Measurements from ENCODE around the gene ABCB1. TPM values are rescaled to one million over a fixed set of nuclear protein-coding genes. Genes with fewer than 3 reads are reported as not detected.

ABCB1 gene
- total and polyA plus RNA-seq, 2 experiments from 2014 or later: 0.53 to 0.80 TPM

DNA sequence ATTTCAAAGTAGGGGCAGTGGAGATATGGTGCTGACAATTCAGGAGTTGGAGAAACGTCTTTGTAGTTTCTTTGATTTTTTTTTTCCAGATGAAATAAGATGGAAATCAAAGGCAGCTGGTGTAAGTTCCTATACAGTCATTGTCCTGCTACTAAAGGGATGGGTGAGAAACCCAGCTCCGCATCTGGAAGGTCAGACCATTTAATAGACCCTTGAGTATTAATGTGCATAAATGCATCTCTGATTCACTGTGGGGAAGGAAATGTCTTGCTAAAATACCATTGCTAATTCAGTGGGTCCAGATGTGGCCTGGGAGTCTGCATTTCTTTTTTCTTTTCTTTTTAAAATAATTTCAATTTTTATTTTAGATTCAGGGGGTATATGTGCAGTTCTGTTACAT is 140.7 kb downstream of the ABCB1 start:
- Histone ChIP-seq H3F3A (replicated peaks; ENCODE audit: low read depth) (no peaks in the 10 kb centered on the region), H3K36me3 (ENCODE audit: insufficient read depth) (no peaks in the 10 kb centered on the region), H3K27ac (ENCODE audit: low read depth) (no peak overlapping the region), H2AFZ (no peak overlapping the region), H3K4me1 (ENCODE audit: insufficient read depth) (peaks cover 12% of the 10 kb centered on the region; the same call in 1 of the 2 replicates), H3K9me2 (ENCODE audit: insufficient read depth) (no peaks in the 10 kb centered on the region), H3K4me3 (no peak overlapping the region), H3K4me2 (no peak overlapping the region), H4K20me1 (replicated peaks; ENCODE audit: insufficient read depth) (no peaks in the 10 kb centered on the region), H3K27me3 (ENCODE audit: insufficient read depth) (no peaks in the 10 kb centered on the region), H3K79me2 (replicated peaks; ENCODE audit: insufficient read depth) (no peaks in the 10 kb centered on the region)
- DNase-seq (ENCODE audit: low spot score) (no peak), ATAC-seq (no peak)
- Mint-ChIP-seq H3K4me1 (peaks cover 18% of the 10 kb centered on the region), H3K4me3 (no peak overlapping the region), H3K9me3 (no peaks in the 10 kb centered on the region), H3K27ac (no peak overlapping the region), H3K36me3 (ENCODE audit: low read depth) (no peaks in the 10 kb centered on the region; the same call in 2 of the 3 replicates), H3K27me3 (ENCODE audit: insufficient read depth, low read depth, poor library complexity) (peaks cover 2% of the 10 kb centered on the region)
- TF ChIP-seq ZNF331 (CRISPR knock-in tag; IDR thresholded peaks at IDR 0.05; ENCODE audit: low read depth): no peak

DNA sequence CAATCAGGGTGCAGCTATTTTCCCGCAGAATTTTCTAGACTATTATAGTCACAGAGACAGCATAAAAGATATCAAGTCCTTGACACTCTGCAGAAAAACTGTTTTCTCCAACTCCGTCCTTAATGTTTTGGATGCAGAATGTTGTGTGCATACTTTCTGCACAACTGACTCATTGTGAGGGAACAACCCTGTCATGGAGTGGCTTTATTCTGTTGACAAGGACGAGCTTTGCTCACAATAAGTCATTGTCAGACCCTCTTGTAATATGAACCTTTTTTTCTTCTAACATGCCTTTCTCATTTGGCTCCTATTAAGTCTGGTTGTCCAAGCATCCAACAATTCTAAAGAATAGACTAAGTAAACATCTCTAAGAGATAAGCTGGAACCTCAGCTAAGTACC is 142.5 kb downstream of the ABCB1 start:
- no peak for TF ChIP-seq ZNF114 (CRISPR knock-in tag; IDR thresholded peaks at IDR 0.05)
- TF ChIP-seq, protein P1, sequence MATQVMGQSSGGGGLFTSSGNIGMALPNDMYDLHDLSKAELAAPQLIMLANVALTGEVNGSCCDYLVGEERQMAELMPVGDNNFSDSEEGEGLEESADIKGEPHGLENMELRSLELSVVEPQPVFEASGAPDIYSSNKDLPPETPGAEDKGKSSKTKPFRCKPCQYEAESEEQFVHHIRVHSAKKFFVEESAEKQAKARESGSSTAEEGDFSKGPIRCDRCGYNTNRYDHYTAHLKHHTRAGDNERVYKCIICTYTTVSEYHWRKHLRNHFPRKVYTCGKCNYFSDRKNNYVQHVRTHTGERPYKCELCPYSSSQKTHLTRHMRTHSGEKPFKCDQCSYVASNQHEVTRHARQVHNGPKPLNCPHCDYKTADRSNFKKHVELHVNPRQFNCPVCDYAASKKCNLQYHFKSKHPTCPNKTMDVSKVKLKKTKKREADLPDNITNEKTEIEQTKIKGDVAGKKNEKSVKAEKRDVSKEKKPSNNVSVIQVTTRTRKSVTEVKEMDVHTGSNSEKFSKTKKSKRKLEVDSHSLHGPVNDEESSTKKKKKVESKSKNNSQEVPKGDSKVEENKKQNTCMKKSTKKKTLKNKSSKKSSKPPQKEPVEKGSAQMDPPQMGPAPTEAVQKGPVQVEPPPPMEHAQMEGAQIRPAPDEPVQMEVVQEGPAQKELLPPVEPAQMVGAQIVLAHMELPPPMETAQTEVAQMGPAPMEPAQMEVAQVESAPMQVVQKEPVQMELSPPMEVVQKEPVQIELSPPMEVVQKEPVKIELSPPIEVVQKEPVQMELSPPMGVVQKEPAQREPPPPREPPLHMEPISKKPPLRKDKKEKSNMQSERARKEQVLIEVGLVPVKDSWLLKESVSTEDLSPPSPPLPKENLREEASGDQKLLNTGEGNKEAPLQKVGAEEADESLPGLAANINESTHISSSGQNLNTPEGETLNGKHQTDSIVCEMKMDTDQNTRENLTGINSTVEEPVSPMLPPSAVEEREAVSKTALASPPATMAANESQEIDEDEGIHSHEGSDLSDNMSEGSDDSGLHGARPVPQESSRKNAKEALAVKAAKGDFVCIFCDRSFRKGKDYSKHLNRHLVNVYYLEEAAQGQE (IDR thresholded peaks at IDR 0.05; ENCODE audit: unreplicated experiment): no peak
- DNase-seq (ENCODE audit: low spot score): no peak
- H3K4me2 ChIP-seq: no peak overlapping the region
- no peaks in the 10 kb centered on the region for H3K36me3 Mint-ChIP-seq (ENCODE audit: low read depth)
- H3K4me1 ChIP-seq (ENCODE audit: insufficient read depth): no peaks in the 10 kb centered on the region
- no peaks in the 10 kb centered on the region for H3K9me3 Mint-ChIP-seq
- H4K20me1 ChIP-seq (replicated peaks; ENCODE audit: insufficient read depth): no peaks in the 10 kb centered on the region
- H3K27me3 Mint-ChIP-seq (ENCODE audit: insufficient read depth, low read depth, poor library complexity): no peaks in the 10 kb centered on the region
- no peak overlapping the region for H3K27ac Mint-ChIP-seq
- H3K9me2 ChIP-seq (ENCODE audit: insufficient read depth): no peaks in the 10 kb centered on the region
- ATAC-seq: no peak
- no peaks in the 10 kb centered on the region for H3F3A ChIP-seq (replicated peaks; ENCODE audit: low read depth)
- no peaks in the 10 kb centered on the region for H3K27me3 ChIP-seq (ENCODE audit: insufficient read depth)
- H3K27ac ChIP-seq (ENCODE audit: low read depth): no peak overlapping the region
- H3K4me3 Mint-ChIP-seq: no peak overlapping the region
- no peak overlapping the region for H3K4me3 ChIP-seq
- H3K36me3 ChIP-seq (ENCODE audit: insufficient read depth): no peaks in the 10 kb centered on the region
- no peak overlapping the region for H2AFZ ChIP-seq
- no peaks in the 10 kb centered on the region for H3K79me2 ChIP-seq (replicated peaks; ENCODE audit: insufficient read depth)
- H3K4me1 Mint-ChIP-seq: peaks cover 10% of the 10 kb centered on the region; the same call in 1 of the 3 replicates

DNA sequence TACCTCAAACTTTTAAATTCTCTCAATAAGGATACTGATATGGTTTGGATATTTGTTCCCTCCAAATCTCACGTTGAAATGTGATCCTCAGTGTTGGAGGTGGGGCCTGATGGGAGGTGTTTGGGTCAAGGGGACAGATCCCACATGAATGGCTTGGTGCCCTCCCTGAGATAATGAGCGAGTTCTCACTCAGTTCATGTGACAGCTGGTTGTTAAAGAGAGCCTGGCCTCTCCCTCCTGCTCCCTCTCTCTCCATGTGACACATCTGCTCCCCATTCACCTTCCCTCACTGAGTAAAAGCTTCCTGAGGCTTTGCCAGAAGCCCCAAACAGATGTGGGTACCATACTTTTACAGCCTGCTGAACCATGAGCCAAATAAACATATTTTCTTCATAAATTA is 144.4 kb downstream of the ABCB1 start:
- Mint-ChIP-seq H3K36me3 (ENCODE audit: low read depth) (no peaks in the 10 kb centered on the region), H3K4me3 (no peak overlapping the region), H3K9me3 (no peaks in the 10 kb centered on the region), H3K4me1 (peaks cover 10% of the 10 kb centered on the region; the same call in 1 of the 3 replicates), H3K27me3 (ENCODE audit: insufficient read depth, low read depth, poor library complexity) (no peaks in the 10 kb centered on the region), H3K27ac (no peak overlapping the region)
- H3K4me1 ChIP-seq (ENCODE audit: insufficient read depth): no peaks in the 10 kb centered on the region
- H3K4me2 ChIP-seq: no peak overlapping the region
- ATAC-seq (no peak), DNase-seq (ENCODE audit: low spot score) (no peak)
- peak overlapping the region; percentile 34; the same call in 1 of the 2 replicates for H2AFZ ChIP-seq
- TF ChIP-seq NANOG (IDR thresholded peaks at IDR 0.05; ENCODE audit: borderline replicate concordance) (no peak), JUNB (IDR thresholded peaks at IDR 0.05; ENCODE audit: unreplicated experiment) (no peak), EZH2phosphoT487 (IDR thresholded peaks at IDR 0.05; ENCODE audit: unreplicated experiment) (no peak)
- no peaks in the 10 kb centered on the region for H4K20me1 ChIP-seq (replicated peaks; ENCODE audit: insufficient read depth)
- H3K36me3 ChIP-seq (ENCODE audit: insufficient read depth): no peaks in the 10 kb centered on the region
- no peaks in the 10 kb centered on the region for H3K9me2 ChIP-seq (ENCODE audit: insufficient read depth)
- H3K27me3 ChIP-seq (ENCODE audit: insufficient read depth): no peaks in the 10 kb centered on the region
- H3K27ac ChIP-seq (ENCODE audit: low read depth): no peak overlapping the region
- H3K79me2 ChIP-seq (replicated peaks; ENCODE audit: insufficient read depth): no peaks in the 10 kb centered on the region
- no peaks in the 10 kb centered on the region for H3F3A ChIP-seq (replicated peaks; ENCODE audit: low read depth)
- no peak overlapping the region for H3K4me3 ChIP-seq

Other genes with a start within 250 kb of the ABCB1 start
- gene ABCB4, start 125.2 kb downstream of the ABCB1 start, total RNA-seq (2014; rRNA removed; shearing (Covaris generic)): 1.2 and 3.0 TPM in 2 replicates
- 1.0 and 1.5 TPM in 2 replicates for gene ABCB4, start 125.2 kb downstream of the ABCB1 start, polyA plus RNA-seq (2016; fragmentation: Nextera tagmentation; extraction: Ambion mirVana)
- gene RUNDC3B, start 27.5 kb upstream of the ABCB1 start, total RNA-seq (2014; rRNA removed; shearing (Covaris generic)): 0.83 and 0.89 TPM in 2 replicates
- 1.3 and 2.0 TPM in 2 replicates for gene RUNDC3B, start 27.5 kb upstream of the ABCB1 start, polyA plus RNA-seq (2016; fragmentation: Nextera tagmentation; extraction: Ambion mirVana)

All from GM23338 (cell line).